SK-N-MC (cell line): ENCODE results near the gene TMEM87B.

Source experiments
- EZH2 ChIP-seq: fragments of 200-600 bp; sonication (generic); IDR thresholded peaks from one replicate; pipeline ENCODE4 v1.6.1; 2017; ENCODE audit warnings: antibody characterized with exemption
- FOXP2 ChIP-seq: optimal IDR thresholded peaks from 2 replicates; pipeline ENCODE3; 2011; ENCODE audit warnings: mild to moderate bottlenecking, moderate library complexity; ENCODE audit not compliant: insufficient read depth; ENCODE audit errors: extremely low read length, control extremely low read depth
- POLR2AphosphoS5 ChIP-seq: IDR thresholded peaks from 2 replicates; pipeline ENCODE4 v1.6.1; 2012; ENCODE audit warnings: mild to moderate bottlenecking, low read depth, low read length, borderline replicate concordance

- no peak for TF ChIP-seq EZH2
- TF ChIP-seq POLR2AphosphoS5 = no peak
- TF ChIP-seq FOXP2 = no peak
Measured at GRCh38 chr2:112005406-112006075, 49.5 kb upstream of the TMEM87B start.
